HCT116 (cell line): ENCODE measurements around the gene LMBRD2. TPM values are rescaled to one million over a fixed set of nuclear protein-coding genes. Genes with fewer than 3 reads are reported as not detected.

Experiments
- ATAC-seq: fragments of 200-7000 bp; cut with Tn5 transposase; 2 replicates; pipeline ENCODE4 v1.9.1; 2020; ENCODE audit warnings: mild to moderate bottlenecking, moderate library complexity
- BruUV-seq: library from RNA; stranded (reverse); fragments of 400-500 nt; replicated peaks from 2 replicates; lab custom pipeline; 2021; lab: Mats Ljungman, UMichigan
- CTCF ChIA-PET: fragments of 300-600 bp; sonication (Branson Sonifier 250); formaldehyde crosslinking; loops from one replicate; lab custom pipeline; 2021; ENCODE audit warnings: antibody characterized with exemption; lab: Charles Lee
- POLR2A ChIA-PET: fragments of 300-600, 350-600 bp; sonication (Branson Sonifier 250); formaldehyde crosslinking; loops from one replicate; lab custom pipeline; 2021; ENCODE audit warnings: antibody characterized with exemption; lab: Charles Lee
- RAD21 ChIA-PET, 2 experiments: fragments of 300-600 bp; sonication (Branson Sonifier 250); formaldehyde crosslinking; loops; one replicate each; lab custom pipeline; 2023; ENCODE audit warnings: low total read pairs in 2 of 2; ENCODE audit not compliant: uncharacterized antibody in 2 of 2, unreplicated experiment in 2 of 2, low non-redundant PET in 1 of 2; lab: Charles Lee
- DNase-seq: peaks from one replicate; pipeline ENCODE4 v3.0.0-alpha.2; 2010; ENCODE audit warnings: low read depth, low spot score
- H2AFZ ChIP-seq: fragments of 200-600 bp; shearing (Covaris generic), sonication (generic); 2 replicates; pipeline ENCODE4 v1.6.1; 2017; ENCODE audit warnings: low read depth, mixed run types, mixed read lengths, antibody characterized with exemption, low read length; ENCODE audit not compliant: poor library complexity, severe bottlenecking
- H3K27ac ChIP-seq: 2 replicates; pipeline ENCODE4 v1.5.1; 2012; ENCODE audit warnings: low read depth, low read length
- H3K27me3 ChIP-seq: fragments of 200-600 bp; sonication (generic); 2 replicates; pipeline ENCODE4 v1.6.1; 2016; ENCODE audit warnings: mixed run types, low read length, mixed read lengths; ENCODE audit not compliant: insufficient read depth
- H3K36me3 ChIP-seq, 2 experiments: fragments of 200-500 bp in 1 of 2; fragments of 200-600 bp in 1 of 2; sonication (Bioruptor generic) in 1 of 2; sonication (generic) in 1 of 2; 2 replicates each; pipeline versions ENCODE4 v1.5.1 to v1.6.1; 2014 to 2016; ENCODE audit warnings: low read length in 2 of 2, inconsistent platforms in 1 of 2, mixed read lengths in 1 of 2, mixed run types in 1 of 2; ENCODE audit not compliant: insufficient read depth in 2 of 2, control insufficient read depth in 1 of 2
- H3K4me1 ChIP-seq, 2 experiments: fragments of 200-600 bp in 1 of 2; sonication (generic) in 1 of 2; 2 replicates each; pipeline versions ENCODE4 v1.5.1 to v1.6.1; 2012 to 2017; ENCODE audit warnings: low read length in 2 of 2, inconsistent platforms in 1 of 2, mild to moderate bottlenecking in 1 of 2, mixed read lengths in 1 of 2, mixed run types in 1 of 2, moderate library complexity in 1 of 2; ENCODE audit not compliant: insufficient read depth in 2 of 2, control insufficient read depth in 1 of 2
- H3K4me2 ChIP-seq: fragments of 200-600 bp; sonication (generic); 2 replicates; pipeline ENCODE4 v1.6.1; 2017; ENCODE audit warnings: mixed run types, low read length, mixed read lengths
- H3K4me3 ChIP-seq, 2 experiments: fragments of 200-600 bp in 1 of 2; sonication (generic) in 1 of 2; replicated peaks in 1 of 2; 2 replicates each; pipeline ENCODE4 v1.5.1; 2011 to 2016; ENCODE audit warnings: low read length in 2 of 2, control low read depth in 1 of 2, low read depth in 1 of 2, mild to moderate bottlenecking in 1 of 2, mixed read lengths in 1 of 2, mixed run types in 1 of 2
- H3K79me2 ChIP-seq: fragments of 200-600 bp; sonication (generic); 2 replicates; pipeline ENCODE4 v1.6.1; 2017; ENCODE audit warnings: mild to moderate bottlenecking, mixed run types, low read length, moderate library complexity, mixed read lengths; ENCODE audit not compliant: insufficient read depth
- H3K9ac ChIP-seq: fragments of 200-600 bp; sonication (generic); 2 replicates; pipeline ENCODE4 v1.6.1; 2016; ENCODE audit warnings: low read length, mixed read lengths
- H3K9me2 ChIP-seq: fragments of 200-600 bp; sonication (generic), shearing (Covaris generic); 2 replicates; pipeline ENCODE4 v1.6.1; 2017; ENCODE audit warnings: mixed run types, mild to moderate bottlenecking, moderate library complexity; ENCODE audit not compliant: insufficient read depth
- H3K9me3 ChIP-seq, 2 experiments: fragments of 200-500 bp in 1 of 2; fragments of 200-600 bp in 1 of 2; sonication (Bioruptor generic) in 1 of 2; sonication (generic) in 1 of 2; 2 replicates each; pipeline ENCODE4 v1.6.1; 2014 to 2017; ENCODE audit warnings: low read length in 2 of 2, mixed read lengths in 2 of 2, inconsistent platforms in 1 of 2, low read depth in 1 of 2, mild to moderate bottlenecking in 1 of 2, mixed run types in 1 of 2, moderate library complexity in 1 of 2; ENCODE audit not compliant: control insufficient read depth in 1 of 2, insufficient read depth in 1 of 2
- H4K20me1 ChIP-seq: fragments of 200-600 bp; sonication (generic), shearing (Covaris generic); 2 replicates; pipeline ENCODE4 v1.6.1; 2017; ENCODE audit warnings: mixed run types, mild to moderate bottlenecking, moderate library complexity; ENCODE audit not compliant: insufficient read depth
- ATF3 ChIP-seq: IDR thresholded peaks from 2 replicates; pipeline ENCODE4 v1.6.1; 2012
- CBX3 ChIP-seq: IDR thresholded peaks from 2 replicates; pipeline ENCODE4 v1.6.1; 2012; ENCODE audit warnings: low read depth
- CEBPB ChIP-seq: IDR thresholded peaks from 2 replicates; pipeline ENCODE4 v1.6.1; 2012; ENCODE audit warnings: low read depth
- EZH2phosphoT487 ChIP-seq: fragments of 200-600 bp; IDR thresholded peaks from 2 replicates; pipeline ENCODE4 v1.6.1; 2018; ENCODE audit warnings: antibody characterized with exemption, borderline replicate concordance
- FOSL1 ChIP-seq: IDR thresholded peaks from 2 replicates; pipeline ENCODE4 v1.6.1; 2012; ENCODE audit warnings: low read depth
- SIN3A ChIP-seq: IDR thresholded peaks from 2 replicates; pipeline ENCODE4 v1.6.1; 2012; ENCODE audit warnings: low read depth
- SRF ChIP-seq: IDR thresholded peaks from 2 replicates; pipeline ENCODE4 v1.6.1; 2012; ENCODE audit warnings: low read depth
- TCF7L2 ChIP-seq: IDR thresholded peaks from 2 replicates; pipeline ENCODE4 v1.7.0; 2011; ENCODE audit warnings: borderline replicate concordance, inconsistent platforms; ENCODE audit not compliant: insufficient read depth, insufficient read length; ENCODE audit errors: extremely low read depth
- YY1 ChIP-seq: IDR thresholded peaks from 2 replicates; pipeline ENCODE4 v1.6.1; 2011; ENCODE audit warnings: low read length, low read depth, moderate library complexity, mild to moderate bottlenecking; ENCODE audit not compliant: insufficient replicate concordance; ENCODE audit errors: extremely low read depth
- ZBTB33 ChIP-seq: IDR thresholded peaks from 2 replicates; pipeline ENCODE4 v1.6.1; 2011; ENCODE audit warnings: mild to moderate bottlenecking, low read length, moderate library complexity; ENCODE audit not compliant: insufficient replicate concordance; ENCODE audit errors: extremely low read depth
- ZNF274 ChIP-seq: fragments of 200-500 bp; sonication (Bioruptor generic); IDR thresholded peaks from 2 replicates; pipeline ENCODE4 v1.6.1; 2014; ENCODE audit warnings: mild to moderate bottlenecking, low read depth, low read length, inconsistent platforms
- intact Hi-C: fragments of 100-400 bp; cut with micrococcal nuclease; formaldehyde crosslinking; loops from 2 replicates; pipeline ENCODE4 v1.10.0; 2022
- total RNA-seq: library from RNA; stranded (reverse); gene quantifications from one replicate; pipeline ENCODE4 v1.2.1, GENCODE V29; 2021; ENCODE audit not compliant: unreplicated experiment
- TF ChIP-seq, protein P1 (sequence below), 3 experiments: fragments of 200-600 bp in 1 of 3; sonication (generic) in 1 of 3; IDR thresholded peaks in 2 of 3; conservative IDR thresholded peaks in 1 of 3; 2 replicates each; pipeline ENCODE4 v1.5.1; 2012 to 2017; ENCODE audit warnings: low read depth in 2 of 3, low read length in 2 of 3, antibody characterized with exemption in 1 of 3, borderline replicate concordance in 1 of 3, control low read depth in 1 of 3, mild to moderate bottlenecking in 1 of 3, mixed read lengths in 1 of 3, mixed run types in 1 of 3, moderate library complexity in 1 of 3; ENCODE audit not compliant: insufficient read depth in 1 of 3
- TF ChIP-seq, protein P2 (sequence below): IDR thresholded peaks from 2 replicates; pipeline ENCODE4 v1.6.1; 2012; ENCODE audit warnings: low read depth

The LMBRD2 gene
- total RNA-seq, 1 experiment from 2014 or later = 1.1 TPM

DNA sequence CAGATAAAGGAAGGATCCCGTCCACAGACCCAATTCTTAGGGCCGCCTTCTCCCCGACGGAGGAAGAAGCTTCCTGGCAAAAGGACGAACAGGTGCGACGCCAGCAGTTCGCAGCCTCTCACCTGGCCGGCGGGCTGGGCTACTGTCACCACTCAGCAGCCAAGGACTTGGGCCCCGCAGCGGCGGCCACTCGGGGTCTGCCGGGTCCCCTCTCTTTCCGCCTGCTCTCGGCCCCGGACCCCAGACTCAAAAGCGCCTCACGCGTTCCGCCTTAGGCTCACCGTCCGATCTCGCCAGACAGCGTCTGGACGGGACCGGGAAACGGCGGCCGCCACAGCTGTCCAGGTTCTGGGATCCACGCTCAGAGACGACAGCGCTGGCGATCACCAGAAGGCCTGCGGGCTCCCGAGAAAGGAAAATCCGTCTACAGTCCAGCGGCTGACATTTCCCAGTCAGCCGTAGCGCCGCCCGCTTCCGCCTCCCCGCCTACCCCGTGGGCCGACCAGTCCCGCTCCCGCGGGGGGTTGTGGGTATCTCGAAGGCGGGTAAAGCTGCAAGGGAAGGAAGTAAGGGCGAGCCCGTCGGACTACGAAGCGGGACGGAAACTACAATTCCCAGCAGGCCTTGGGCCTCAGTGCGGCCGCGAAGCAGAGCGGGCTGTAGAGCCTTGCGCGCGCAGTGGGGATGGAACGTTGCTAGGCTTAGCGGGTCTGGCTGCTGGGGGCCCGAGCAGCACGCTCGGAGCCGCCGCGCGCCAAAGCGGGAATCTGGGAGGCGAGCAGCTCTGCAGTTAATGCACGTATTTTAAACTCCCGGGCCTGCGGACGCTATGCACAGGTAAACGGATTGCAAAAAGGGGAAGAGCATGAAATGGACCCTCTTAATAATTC, at the start of gene LMBRD2, which contains the start of gene SKP2 (continued):
- TF ChIP-seq YY1 (peak; percentile 75), SIN3A (peak; percentile 79), CEBPB (no peak), ZBTB33 (no peak)

- Histone ChIP-seq H3K27ac (no peak overlapping the region), H3K4me1 (no peaks in the 10 kb centered on the region), H3K4me3 (no peak overlapping the region), H3K79me2 (no peaks in the 10 kb centered on the region), H3K4me2 (no peak overlapping the region), H3K27me3 (no peaks in the 10 kb centered on the region), H3K9me3 (no peaks in the 10 kb centered on the region), H3K9me2 (no peaks in the 10 kb centered on the region), H3K9ac (no peak overlapping the region), H4K20me1 (no peaks in the 10 kb centered on the region), H3K36me3 (peaks cover 4 to 7% of the 10 kb centered on the region in 2 experiments; a peak in 2 of 4 replicates), H2AFZ (no peak overlapping the region)
- no peak for DNase-seq
- ChIA-PET RAD21 (no interaction called here), POLR2A (no interaction called here), CTCF (no interaction called here)
- TF ChIP-seq ZNF274 (no peak), YY1 (no peak), TCF7L2 (no peak), CEBPB (no peak), EZH2phosphoT487 (no peak), SRF (no peak), CBX3 (no peak), SIN3A (no peak), ATF3 (no peak), FOSL1 (no peak)
- TF ChIP-seq, protein P1, sequence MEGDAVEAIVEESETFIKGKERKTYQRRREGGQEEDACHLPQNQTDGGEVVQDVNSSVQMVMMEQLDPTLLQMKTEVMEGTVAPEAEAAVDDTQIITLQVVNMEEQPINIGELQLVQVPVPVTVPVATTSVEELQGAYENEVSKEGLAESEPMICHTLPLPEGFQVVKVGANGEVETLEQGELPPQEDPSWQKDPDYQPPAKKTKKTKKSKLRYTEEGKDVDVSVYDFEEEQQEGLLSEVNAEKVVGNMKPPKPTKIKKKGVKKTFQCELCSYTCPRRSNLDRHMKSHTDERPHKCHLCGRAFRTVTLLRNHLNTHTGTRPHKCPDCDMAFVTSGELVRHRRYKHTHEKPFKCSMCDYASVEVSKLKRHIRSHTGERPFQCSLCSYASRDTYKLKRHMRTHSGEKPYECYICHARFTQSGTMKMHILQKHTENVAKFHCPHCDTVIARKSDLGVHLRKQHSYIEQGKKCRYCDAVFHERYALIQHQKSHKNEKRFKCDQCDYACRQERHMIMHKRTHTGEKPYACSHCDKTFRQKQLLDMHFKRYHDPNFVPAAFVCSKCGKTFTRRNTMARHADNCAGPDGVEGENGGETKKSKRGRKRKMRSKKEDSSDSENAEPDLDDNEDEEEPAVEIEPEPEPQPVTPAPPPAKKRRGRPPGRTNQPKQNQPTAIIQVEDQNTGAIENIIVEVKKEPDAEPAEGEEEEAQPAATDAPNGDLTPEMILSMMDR (IDR thresholded peaks at IDR 0.05 in 2 of 3, conservative IDR thresholded peaks at IDR 0.05 in 1 of 3; ENCODE audit: borderline replicate concordance in 1 of 3, insufficient read depth in 1 of 3, low read depth in 2 of 3, low read length in 2 of 3) = no peak
- TF ChIP-seq, protein P2, sequence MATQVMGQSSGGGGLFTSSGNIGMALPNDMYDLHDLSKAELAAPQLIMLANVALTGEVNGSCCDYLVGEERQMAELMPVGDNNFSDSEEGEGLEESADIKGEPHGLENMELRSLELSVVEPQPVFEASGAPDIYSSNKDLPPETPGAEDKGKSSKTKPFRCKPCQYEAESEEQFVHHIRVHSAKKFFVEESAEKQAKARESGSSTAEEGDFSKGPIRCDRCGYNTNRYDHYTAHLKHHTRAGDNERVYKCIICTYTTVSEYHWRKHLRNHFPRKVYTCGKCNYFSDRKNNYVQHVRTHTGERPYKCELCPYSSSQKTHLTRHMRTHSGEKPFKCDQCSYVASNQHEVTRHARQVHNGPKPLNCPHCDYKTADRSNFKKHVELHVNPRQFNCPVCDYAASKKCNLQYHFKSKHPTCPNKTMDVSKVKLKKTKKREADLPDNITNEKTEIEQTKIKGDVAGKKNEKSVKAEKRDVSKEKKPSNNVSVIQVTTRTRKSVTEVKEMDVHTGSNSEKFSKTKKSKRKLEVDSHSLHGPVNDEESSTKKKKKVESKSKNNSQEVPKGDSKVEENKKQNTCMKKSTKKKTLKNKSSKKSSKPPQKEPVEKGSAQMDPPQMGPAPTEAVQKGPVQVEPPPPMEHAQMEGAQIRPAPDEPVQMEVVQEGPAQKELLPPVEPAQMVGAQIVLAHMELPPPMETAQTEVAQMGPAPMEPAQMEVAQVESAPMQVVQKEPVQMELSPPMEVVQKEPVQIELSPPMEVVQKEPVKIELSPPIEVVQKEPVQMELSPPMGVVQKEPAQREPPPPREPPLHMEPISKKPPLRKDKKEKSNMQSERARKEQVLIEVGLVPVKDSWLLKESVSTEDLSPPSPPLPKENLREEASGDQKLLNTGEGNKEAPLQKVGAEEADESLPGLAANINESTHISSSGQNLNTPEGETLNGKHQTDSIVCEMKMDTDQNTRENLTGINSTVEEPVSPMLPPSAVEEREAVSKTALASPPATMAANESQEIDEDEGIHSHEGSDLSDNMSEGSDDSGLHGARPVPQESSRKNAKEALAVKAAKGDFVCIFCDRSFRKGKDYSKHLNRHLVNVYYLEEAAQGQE = no peak
- ATAC-seq = no peak
- intact Hi-C loops = no loop called here
- no TSS peak for BruUV-seq
Measured at GRCh38 chr5:36200513-36200912, 48.8 kb upstream of the LMBRD2 start.
